Measurements from ENCODE around the gene SPACA6.
"Not testable (repeated sequence)": the region's sequence is repeated elsewhere in the genome, so short reads cannot be mapped to it uniquely, and the experiment has no call there.

Gene SPACA6

DNA sequence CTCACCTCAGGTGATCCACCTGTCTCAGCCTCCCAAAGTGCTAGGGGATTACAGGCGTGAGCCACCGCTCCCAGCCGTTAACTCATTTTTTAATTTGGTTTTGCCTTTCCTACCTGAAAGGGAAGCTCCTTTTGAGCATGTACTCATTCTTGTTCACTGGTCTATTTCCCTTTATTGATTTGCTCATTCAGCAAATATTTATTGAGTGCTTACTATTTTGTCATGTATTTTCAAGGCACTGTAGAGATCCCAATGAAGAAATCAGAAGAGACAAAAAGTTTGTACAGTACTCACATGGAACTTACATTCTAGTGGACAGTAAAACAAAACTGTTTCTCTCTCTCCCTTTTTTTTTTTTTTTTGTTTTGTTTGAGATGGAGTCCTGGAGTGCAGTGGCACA is 13.8 kb downstream of the SPACA6 start:
- DNase-seq, result no peak

GRCh38 chr19:51708811-51709210 is 15.7 kb downstream of the SPACA6 start:
- no peak for DNase-seq

DNA sequence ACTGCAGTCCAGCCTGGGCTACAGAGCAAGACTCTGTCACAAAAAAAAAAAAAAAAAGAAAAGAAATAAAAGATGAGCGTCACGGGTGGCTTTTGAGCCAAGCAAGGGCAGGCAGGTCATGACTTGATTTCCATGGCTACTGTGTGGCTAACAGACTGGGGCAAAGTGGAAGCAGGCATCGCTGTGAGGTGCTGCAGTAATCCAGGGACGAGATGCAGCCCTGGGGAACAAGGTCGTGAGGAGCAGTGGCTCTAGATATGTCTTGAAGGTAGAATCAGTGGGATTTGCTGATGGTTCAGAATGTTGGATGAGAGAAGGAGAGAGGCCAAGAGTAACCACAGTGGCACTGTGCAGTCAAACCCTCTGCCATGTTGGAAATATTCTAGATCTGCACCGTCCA is 16.4 kb downstream of the SPACA6 start:
- DNase-seq, result no peak

- DNase-seq, result no peak
Observed at GRCh38 chr19:51710163-51710562, 17.0 kb downstream of the SPACA6 start.

DNA sequence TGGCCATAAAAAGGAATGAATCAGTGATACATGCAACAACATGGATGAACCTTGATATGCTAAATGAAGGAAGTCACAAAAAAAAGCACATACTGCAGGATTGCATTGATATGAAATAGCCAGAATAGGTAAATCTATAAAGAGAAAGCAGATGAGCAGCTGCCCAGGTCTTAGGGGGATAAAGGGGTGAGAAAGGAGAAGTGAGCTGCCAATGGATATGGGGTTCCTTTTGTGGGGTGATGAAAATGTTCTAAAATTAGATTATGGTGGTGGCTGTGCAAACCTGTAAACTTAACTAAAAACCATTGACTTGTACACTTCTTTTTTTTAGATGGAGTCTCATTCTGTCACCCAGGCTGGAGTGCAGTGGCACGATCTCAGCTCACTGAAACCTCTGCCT is 18.6 kb downstream of the SPACA6 start:
- DNase-seq, result no peak

GRCh38 chr19:51712461-51713081 is 19.4 kb downstream of the SPACA6 start:
- no peak for DNase-seq

- DNase-seq, result no peak
Observed at GRCh38 chr19:51713319-51714285, 20.5 kb downstream of the SPACA6 start.

DNA sequence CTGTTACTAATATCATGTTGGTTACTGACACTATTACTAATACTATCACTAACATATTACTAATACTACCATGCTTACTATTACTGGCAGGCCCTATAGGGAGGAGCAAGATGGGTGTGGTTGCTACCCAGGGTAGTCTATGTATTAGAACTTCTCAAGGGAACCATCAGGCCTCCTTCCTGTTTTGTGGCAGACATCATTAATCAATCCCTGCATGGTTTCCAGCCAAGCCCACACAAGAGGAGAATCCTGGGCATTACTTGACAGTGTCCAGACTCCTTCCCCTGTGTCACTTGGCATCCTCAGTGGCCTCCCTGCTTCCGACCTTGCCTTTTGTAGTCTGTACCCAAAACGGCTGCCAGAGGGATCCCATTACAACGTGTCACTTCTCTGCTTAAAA is 21.7 kb downstream of the SPACA6 start:
- no peak for DNase-seq

GRCh38 chr19:51715850-51716249 is 22.7 kb downstream of the SPACA6 start:
- DNase-seq, result no peak

DNA sequence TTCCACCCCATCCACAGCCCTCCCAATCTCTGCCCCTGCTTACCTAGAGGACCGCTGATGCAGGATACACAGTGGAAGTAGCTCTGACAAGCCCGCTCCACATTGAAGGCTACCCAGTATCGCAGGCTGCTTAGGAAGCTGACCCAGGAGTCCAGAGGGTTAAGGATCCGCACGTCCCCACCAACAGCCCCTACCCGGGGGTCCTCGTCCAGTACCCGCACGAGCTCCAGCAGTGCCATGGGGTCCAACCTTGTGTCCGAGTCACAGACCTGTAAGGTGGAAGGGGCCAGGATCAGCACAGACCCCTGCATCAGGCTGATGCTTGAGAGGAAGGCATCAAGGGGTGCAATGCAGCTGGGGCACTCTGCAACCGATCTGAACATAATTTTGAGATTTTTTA is 23.8 kb downstream of the SPACA6 start:
- no peak for DNase-seq

DNA sequence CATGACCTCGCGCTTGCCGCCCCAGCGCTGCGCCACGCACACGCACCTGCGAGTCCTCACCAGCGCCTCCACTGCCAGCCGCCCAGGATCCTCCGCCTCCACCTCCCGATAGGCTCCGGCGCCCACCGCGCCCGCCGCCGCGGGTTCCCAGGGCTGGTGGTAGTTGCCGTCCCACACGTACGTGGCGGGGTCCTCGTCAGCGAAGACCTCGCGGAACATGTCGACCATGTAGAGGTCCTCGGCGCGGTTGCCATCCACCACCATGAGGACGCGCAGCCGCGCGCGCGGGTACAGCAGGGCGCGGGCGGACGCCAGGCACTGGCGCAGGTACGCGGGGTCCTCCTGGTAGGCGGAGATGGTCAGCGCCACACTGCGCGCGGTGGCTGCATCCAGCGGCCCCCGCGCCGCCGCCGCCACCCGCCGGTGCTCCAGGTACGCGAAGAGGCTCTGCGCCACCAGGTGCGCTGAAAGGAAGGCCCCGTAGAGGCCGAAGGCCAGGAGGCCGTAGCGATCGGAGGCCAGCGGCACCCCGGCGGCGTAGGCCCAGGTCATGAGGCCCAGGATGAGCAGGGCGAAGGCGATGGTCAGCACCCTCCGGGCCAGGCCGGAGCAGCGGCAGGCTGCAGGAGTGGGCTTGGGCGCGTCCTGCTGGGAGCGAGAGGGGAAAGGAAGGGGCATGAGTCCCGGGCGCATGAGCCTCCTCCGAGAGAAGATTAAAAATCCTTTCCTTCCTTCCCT is 26.3 kb downstream of the SPACA6 start:
- no peak for DNase-seq

GRCh38 chr19:51721905-51722304 is 28.8 kb downstream of the SPACA6 start:
- DNase-seq, result no peak

- DNase-seq, result no peak
Observed at GRCh38 chr19:51722492-51722891, 29.4 kb downstream of the SPACA6 start.

GRCh38 chr19:51724543-51724942 is 31.4 kb downstream of the SPACA6 start:
- no peak for DNase-seq

DNA sequence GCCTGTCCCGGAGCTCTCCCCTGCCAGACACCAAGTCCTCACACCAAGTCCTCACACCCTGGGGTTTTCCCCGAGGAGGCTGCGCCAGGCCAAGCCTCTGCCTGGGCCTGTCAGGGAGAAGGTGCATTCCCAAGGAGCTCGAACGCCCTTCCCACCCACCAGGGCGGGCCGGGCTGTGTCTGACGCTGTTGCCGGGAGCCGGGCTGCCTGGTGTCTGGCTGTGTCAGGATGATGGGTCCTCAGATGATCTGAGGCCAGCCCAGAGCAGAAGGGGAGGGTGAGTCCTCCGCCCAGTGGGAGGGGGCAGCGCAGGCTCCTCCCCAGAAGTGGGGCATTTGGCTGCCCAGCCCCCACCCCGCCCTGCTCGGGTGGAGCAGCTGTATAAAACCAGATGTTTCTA is 32.9 kb downstream of the SPACA6 start:
- no peak for DNase-seq

DNA sequence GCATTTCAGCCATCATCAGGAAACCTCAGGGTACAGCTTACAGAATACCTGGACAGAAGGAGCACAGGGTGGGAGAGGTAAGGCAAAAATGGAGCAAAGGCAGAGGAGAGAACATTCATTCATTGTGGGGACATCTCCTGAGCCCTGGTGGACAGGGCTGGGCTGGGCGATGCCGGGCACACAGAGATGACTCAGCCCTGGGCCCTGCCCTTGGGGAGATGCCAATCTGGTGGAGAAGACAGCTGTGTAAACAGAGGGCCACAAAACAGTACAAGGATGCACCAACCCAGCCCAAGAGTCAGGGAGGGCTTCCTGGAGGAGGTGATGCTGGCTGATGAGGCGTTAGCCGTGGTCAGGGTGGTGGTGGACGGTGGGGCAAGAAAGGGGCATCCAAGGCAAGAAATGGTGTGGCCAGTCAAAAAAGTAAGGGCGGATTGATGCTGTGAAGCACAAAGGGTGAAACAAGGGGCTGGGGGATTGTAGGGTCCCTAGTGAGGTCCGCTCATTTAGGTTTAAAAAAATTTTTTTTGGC is 34.3 kb downstream of the SPACA6 start:
- DNase-seq, result no peak

DNA sequence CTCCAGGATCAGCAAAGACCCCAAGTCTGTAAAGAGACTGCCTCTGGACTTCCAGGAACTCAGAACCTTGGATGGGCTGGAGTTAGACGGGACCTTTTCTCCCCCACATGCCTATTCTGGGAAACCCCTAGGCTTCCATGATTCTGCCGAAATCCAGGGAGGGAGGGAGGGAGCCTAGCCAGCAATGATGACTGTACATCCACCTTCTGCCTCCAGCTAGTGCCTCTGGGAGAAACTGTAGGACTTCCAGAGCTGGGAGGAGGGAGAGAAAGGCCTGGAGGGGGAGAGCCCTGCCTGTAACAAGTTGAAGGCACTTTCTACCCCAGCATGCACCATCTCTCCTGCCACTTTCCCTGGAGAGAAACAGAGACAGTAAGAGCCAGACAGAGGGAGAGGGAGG is 36.7 kb downstream of the SPACA6 start:
- DNase-seq, result no peak

DNA sequence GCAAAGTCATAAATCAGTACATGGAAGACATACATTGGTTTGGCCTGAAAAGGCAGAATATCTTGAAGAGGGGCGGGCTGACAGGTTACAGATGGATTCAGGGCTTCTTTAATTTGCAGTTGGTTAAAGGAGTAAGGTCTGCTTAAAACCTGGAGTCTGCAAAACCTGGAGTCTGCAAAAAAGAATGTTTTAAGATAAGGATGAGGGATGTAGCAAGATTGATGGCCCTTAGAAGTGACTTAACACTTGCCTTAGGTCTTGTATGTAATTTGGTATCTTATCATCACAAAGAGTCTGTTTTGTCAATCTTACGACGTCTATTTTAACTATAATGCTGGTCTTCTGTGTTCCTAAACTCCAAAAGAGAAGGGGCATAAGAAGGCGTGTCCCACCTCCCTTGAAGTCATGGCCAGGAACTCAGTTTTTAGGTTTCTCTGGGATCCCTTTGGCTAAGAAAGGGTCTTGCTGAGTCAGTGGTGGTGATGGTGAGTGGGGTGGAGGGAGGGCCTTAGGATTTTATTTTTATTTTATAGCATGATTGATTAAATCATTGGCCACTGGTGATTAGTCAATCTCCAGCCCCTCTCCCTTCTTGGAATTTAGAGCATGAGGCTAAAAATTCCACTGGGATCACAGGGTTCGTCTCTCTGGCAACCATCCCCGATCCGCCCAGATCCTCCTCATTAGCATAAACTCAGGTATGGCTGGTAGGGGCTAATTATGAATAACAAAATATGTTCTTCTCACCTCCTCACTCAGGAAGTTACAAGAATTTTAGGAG is 40.8 kb downstream of the SPACA6 start:
- no peak for DNase-seq

DNA sequence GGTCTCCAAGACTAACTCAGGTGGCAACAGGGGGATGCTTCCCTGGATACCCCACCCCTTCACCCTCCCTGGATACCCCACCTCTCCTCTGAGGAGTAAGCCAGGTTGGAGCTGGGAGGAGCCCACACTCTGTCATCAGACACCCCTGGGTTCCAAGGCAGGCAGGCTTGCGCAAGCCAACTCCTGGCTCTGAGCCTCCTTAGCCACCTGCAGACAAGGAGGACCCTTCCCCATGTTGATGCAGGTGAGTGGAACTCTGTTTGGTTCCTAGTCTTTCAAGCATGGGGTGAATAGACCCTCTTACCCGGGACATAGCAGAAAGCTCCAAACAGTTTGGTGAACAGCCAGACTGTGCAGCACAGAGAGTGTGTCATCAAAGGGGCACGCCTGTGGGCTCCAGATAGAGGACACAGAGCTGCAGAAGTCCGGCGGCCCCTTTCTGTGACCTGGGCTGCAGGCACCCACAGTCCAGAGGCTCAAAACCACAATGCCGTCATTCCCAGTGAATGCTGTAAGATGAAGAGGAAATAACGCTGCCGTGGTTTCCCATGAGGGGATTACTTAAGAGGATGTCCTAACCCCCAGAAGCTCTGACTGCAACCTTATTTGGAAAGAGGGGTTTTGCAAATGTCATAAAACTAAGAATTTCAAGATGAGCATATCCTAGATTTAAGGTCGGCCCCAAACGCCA is 42.8 kb downstream of the SPACA6 start:
- DNase-seq, result no peak

- no peak for DNase-seq
Observed at GRCh38 chr19:51737389-51737788, 44.3 kb downstream of the SPACA6 start.

DNA sequence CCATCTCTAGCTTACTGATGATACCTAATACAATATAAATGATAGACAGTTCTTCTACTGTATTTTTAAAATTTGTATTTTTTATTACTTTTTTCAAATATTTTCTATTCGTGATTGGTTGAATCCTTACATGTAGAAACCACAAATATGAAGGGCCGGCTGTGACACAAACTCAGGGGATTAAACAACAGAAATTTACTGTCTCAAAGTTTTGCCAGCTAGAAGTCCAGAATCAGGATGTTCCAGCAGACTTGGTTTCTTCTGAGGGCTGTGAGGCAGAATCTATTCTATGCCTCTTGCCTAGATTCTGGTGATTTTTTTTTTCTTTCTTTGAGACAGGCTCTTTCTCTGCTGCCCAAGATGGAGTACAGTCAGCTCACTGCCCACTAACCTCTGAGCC is 44.8 kb downstream of the SPACA6 start:
- no peak for DNase-seq

DNA sequence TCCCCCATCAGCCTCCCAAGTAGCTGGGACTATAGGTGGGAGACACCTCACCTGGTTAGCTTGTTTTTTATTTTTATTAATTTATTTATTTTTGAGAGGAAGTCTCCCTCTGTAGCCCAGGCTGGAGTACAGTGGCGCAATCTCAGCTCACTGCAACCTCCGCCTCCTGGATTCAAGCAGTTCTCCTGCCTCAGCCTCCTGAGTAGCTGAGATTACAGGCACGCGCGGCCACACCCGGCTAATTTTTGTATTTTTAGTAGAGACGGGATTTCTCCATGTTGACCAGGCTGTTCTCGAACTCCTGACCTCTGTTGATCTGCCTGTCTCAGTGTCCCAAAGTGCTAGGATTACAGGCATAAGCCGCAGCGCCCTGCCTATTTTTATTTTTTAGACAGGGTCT is 45.4 kb downstream of the SPACA6 start:
- not testable (repeated sequence) for DNase-seq
